ENCODE measurements around the gene TXNDC16.
"Not testable (repeated sequence)": the region's sequence is repeated elsewhere in the genome, so short reads cannot be mapped to it uniquely, and the experiment has no call there.

Gene TXNDC16

GRCh38 chr14:52552063-52552988 lies at the start of gene TXNDC16, which contains the start of gene GPR137C:
Gene TXNDC16 (minus strand): TSS chr14:52552505. CDS start chr14:52543557, 8,948 bp downstream.
Gene GPR137C (plus strand): TSS chr14:52552836. CDS start chr14:52553148, 312 bp downstream.
- FAIRE-seq (peak; percentile 95), DNase-seq (ENCODE audit: insufficient read length, low spot score) (peak; percentile 69)
- peak; percentile 69 for TF ChIP-seq POLR2A (IDR thresholded peaks at IDR 0.05; ENCODE audit: low read depth, low read length)

GRCh38 chr14:52599974-52600373 lies 47.7 kb upstream of the TXNDC16 start:
- FAIRE-seq: no peak
- DNase-seq (ENCODE audit: insufficient read length, low spot score): no peak
- no peak for TF ChIP-seq POLR2A (IDR thresholded peaks at IDR 0.05; ENCODE audit: low read depth, low read length)

- no peak for FAIRE-seq
- DNase-seq (ENCODE audit: insufficient read length, low spot score): no peak
- no peak for TF ChIP-seq POLR2A (IDR thresholded peaks at IDR 0.05; ENCODE audit: low read depth, low read length)
These were observed 46.3 kb upstream of the TXNDC16 start for GRCh38 chr14:52598568-52598967.

- no peak for TF ChIP-seq POLR2A (IDR thresholded peaks at IDR 0.05; ENCODE audit: low read depth, low read length)
- FAIRE-seq: no peak
- no peak for DNase-seq (ENCODE audit: insufficient read length, low spot score)
These were observed 44.6 kb upstream of the TXNDC16 start for GRCh38 chr14:52596861-52597260.

GRCh38 chr14:52596320-52596719 lies 44.0 kb upstream of the TXNDC16 start:
- no peak for FAIRE-seq
- no peak for TF ChIP-seq POLR2A (IDR thresholded peaks at IDR 0.05; ENCODE audit: low read depth, low read length)
- no peak for DNase-seq (ENCODE audit: insufficient read length, low spot score)

- FAIRE-seq (no peak), DNase-seq (ENCODE audit: insufficient read length, low spot score) (no peak)
- no peak for TF ChIP-seq POLR2A (IDR thresholded peaks at IDR 0.05; ENCODE audit: low read depth, low read length)
These were observed 38.0 kb upstream of the TXNDC16 start for GRCh38 chr14:52590318-52590717.

- FAIRE-seq (no peak), DNase-seq (ENCODE audit: insufficient read length, low spot score) (no peak)
- no peak for TF ChIP-seq POLR2A (IDR thresholded peaks at IDR 0.05; ENCODE audit: low read depth, low read length)
These were observed 37.3 kb upstream of the TXNDC16 start for GRCh38 chr14:52589646-52590045.

- no peak for TF ChIP-seq POLR2A (IDR thresholded peaks at IDR 0.05; ENCODE audit: low read depth, low read length)
- FAIRE-seq (no peak), DNase-seq (ENCODE audit: insufficient read length, low spot score) (no peak)
These were observed 31.2 kb upstream of the TXNDC16 start for GRCh38 chr14:52583544-52583943.

- DNase-seq (ENCODE audit: insufficient read length, low spot score) (no peak), FAIRE-seq (no peak)
These were observed 23.6 kb upstream of the TXNDC16 start for GRCh38 chr14:52575858-52576257.

GRCh38 chr14:52568454-52568853 lies 16.1 kb upstream of the TXNDC16 start:
- DNase-seq (ENCODE audit: insufficient read length, low spot score); FAIRE-seq: not testable (repeated sequence)

More at GRCh38 chr14:52575858-52576257, 23.6 kb upstream of the TXNDC16 start:
- TF ChIP-seq POLR2A (IDR thresholded peaks at IDR 0.05; ENCODE audit: low read depth, low read length): no peak

- no peak for TF ChIP-seq POLR2A (IDR thresholded peaks at IDR 0.05; ENCODE audit: low read depth, low read length)
- FAIRE-seq (peak; percentile 89), DNase-seq (ENCODE audit: insufficient read length, low spot score) (peak; percentile 26)
These were observed 10.8 kb upstream of the TXNDC16 start for GRCh38 chr14:52563120-52563519.

- DNase-seq (ENCODE audit: insufficient read length, low spot score) (no peak), FAIRE-seq (no peak)
- no peak for TF ChIP-seq POLR2A (IDR thresholded peaks at IDR 0.05; ENCODE audit: low read depth, low read length)
These were observed 6.4 kb upstream of the TXNDC16 start for GRCh38 chr14:52558688-52559087.

GRCh38 chr14:52553671-52554575 lies 1.6 kb upstream of the TXNDC16 start:
- FAIRE-seq: peak; percentile 87
- no peak for DNase-seq (ENCODE audit: insufficient read length, low spot score)
- TF ChIP-seq POLR2A (IDR thresholded peaks at IDR 0.05; ENCODE audit: low read depth, low read length): no peak
